Nephron (organoid): ENCODE data around the gene ZBTB43.

Experiments
- H3K27ac Mint-ChIP-seq, 3 experiments: 2 replicates each; pipeline ENCODE4 v1.8.0; 2020; ENCODE audit warnings: mixed read lengths in 3 of 3, mild to moderate bottlenecking in 2 of 3, moderate library complexity in 1 of 3
- H3K27me3 Mint-ChIP-seq: 2 replicates; pipeline ENCODE4 v1.8.0; 2021; ENCODE audit warnings: low read depth, mild to moderate bottlenecking, moderate library complexity, mixed read lengths
- H3K36me3 Mint-ChIP-seq: 2 replicates; pipeline ENCODE4 v1.8.0; 2020; ENCODE audit warnings: low read depth, mixed read lengths
- H3K4me1 Mint-ChIP-seq: 2 replicates; pipeline ENCODE4 v1.8.0; 2020; ENCODE audit warnings: mixed read lengths
- H3K4me3 Mint-ChIP-seq, 3 experiments: 2 replicates each; pipeline ENCODE4 v1.8.0; 2020; ENCODE audit warnings: mild to moderate bottlenecking in 3 of 3, mixed read lengths in 3 of 3, moderate library complexity in 2 of 3
- H3K9me3 Mint-ChIP-seq: 2 replicates; pipeline ENCODE4 v1.8.0; 2020; ENCODE audit warnings: mixed read lengths
- CTCF ChIP-seq, 3 experiments: fragments of 200-600 bp; sonication (generic); IDR thresholded peaks; one replicate each; pipeline ENCODE4 v1.5.0; 2021; ENCODE audit warnings: antibody characterized with exemption in 3 of 3; ENCODE audit not compliant: unreplicated experiment in 3 of 3

ZBTB43 gene

GRCh38 chr9:126852086-126852688 lies 47.3 kb downstream of the ZBTB43 start:
- H3K9me3 Mint-ChIP-seq = no peaks in the 10 kb centered on the region
- H3K4me1 Mint-ChIP-seq = peaks cover 22% of the 10 kb centered on the region
- peaks cover 21% of the 10 kb centered on the region for H3K27me3 Mint-ChIP-seq
- no peak for TF ChIP-seq CTCF (IDR thresholded peaks at IDR 0.05; ENCODE audit: unreplicated experiment in 3 of 3)
- peak overlapping the region in 1 of 3 experiments; percentile 10 for H3K27ac Mint-ChIP-seq
- H3K36me3 Mint-ChIP-seq = no peaks in the 10 kb centered on the region
- H3K4me3 Mint-ChIP-seq = no peak overlapping the region

GRCh38 chr9:126853667-126854066 lies 48.8 kb downstream of the ZBTB43 start:
- H3K4me1 Mint-ChIP-seq = peaks cover 34% of the 10 kb centered on the region
- no peak overlapping the region for H3K4me3 Mint-ChIP-seq
- TF ChIP-seq CTCF (IDR thresholded peaks at IDR 0.05; ENCODE audit: unreplicated experiment in 3 of 3) = no peak
- H3K9me3 Mint-ChIP-seq = no peaks in the 10 kb centered on the region
- H3K36me3 Mint-ChIP-seq = no peaks in the 10 kb centered on the region
- no peak overlapping the region for H3K27ac Mint-ChIP-seq
- peaks cover 27% of the 10 kb centered on the region for H3K27me3 Mint-ChIP-seq

- Mint-ChIP-seq H3K27ac (peak overlapping the region in 1 of 3 experiments; percentile 43), H3K4me3 (peak overlapping the region in 1 of 3 experiments; percentile 34), H3K27me3 (peaks cover 27% of the 10 kb centered on the region), H3K9me3 (no peaks in the 10 kb centered on the region), H3K4me1 (peaks cover 37% of the 10 kb centered on the region), H3K36me3 (no peaks in the 10 kb centered on the region)
- no peak for TF ChIP-seq CTCF (IDR thresholded peaks at IDR 0.05; ENCODE audit: unreplicated experiment in 3 of 3)
Measured at GRCh38 chr9:126854734-126855133, 49.9 kb downstream of the ZBTB43 start.

- Mint-ChIP-seq H3K4me1 (peaks cover 37% of the 10 kb centered on the region), H3K9me3 (no peaks in the 10 kb centered on the region), H3K27me3 (peaks cover 23% of the 10 kb centered on the region), H3K27ac (peak overlapping the region in 1 of 3 experiments; percentile 18), H3K36me3 (no peaks in the 10 kb centered on the region), H3K4me3 (peak overlapping the region in 1 of 3 experiments; percentile 57)
- TF ChIP-seq CTCF (IDR thresholded peaks at IDR 0.05; ENCODE audit: unreplicated experiment in 3 of 3) = no peak
Measured at GRCh38 chr9:126856326-126856877, 51.6 kb downstream of the ZBTB43 start.

GRCh38 chr9:126857261-126857960 lies 52.6 kb downstream of the ZBTB43 start:
- H3K27ac Mint-ChIP-seq = peak overlapping the region; percentile 63 to 75 (median 67)
- peak overlapping the region; percentile 60 to 80 (median 71) for H3K4me3 Mint-ChIP-seq
- no peaks in the 10 kb centered on the region for H3K36me3 Mint-ChIP-seq
- no peaks in the 10 kb centered on the region for H3K9me3 Mint-ChIP-seq
- peaks cover 19% of the 10 kb centered on the region for H3K27me3 Mint-ChIP-seq
- no peak for TF ChIP-seq CTCF (IDR thresholded peaks at IDR 0.05; ENCODE audit: unreplicated experiment in 3 of 3)
- H3K4me1 Mint-ChIP-seq = peaks cover 38% of the 10 kb centered on the region
